PC-9 (cell line): Measurements from ENCODE around the gene LIPI. TPM values are rescaled to one million over a fixed set of nuclear protein-coding genes. Genes with fewer than 3 reads are reported as not detected.

Experiments
- BruUV-seq: library from RNA; stranded (reverse); fragments of 400-500 nt; replicated peaks from 2 replicates; lab custom pipeline; 2021; lab: Mats Ljungman, UMichigan
- CTCF ChIA-PET: fragments of 300-600 bp; sonication (Branson Sonifier 250); formaldehyde crosslinking; loops from one replicate; lab custom pipeline; 2022; ENCODE audit warnings: antibody characterized with exemption; lab: Charles Lee
- POLR2A ChIA-PET: fragments of 300-600 bp; sonication (Branson Sonifier 250); formaldehyde crosslinking; loops from one replicate; lab custom pipeline; 2022; ENCODE audit warnings: antibody characterized with exemption; ENCODE audit not compliant: unreplicated experiment; lab: Charles Lee
- DNase-seq, 2 experiments: peaks; one replicate each; pipeline versions ENCODE4 v3.0.0 to v3.0.0-alpha.2; 2015 to 2022; ENCODE audit warnings: mixed read lengths in 1 of 2
- H2AFZ ChIP-seq: fragments of 200-600 bp; sonication (generic); 2 replicates; pipeline ENCODE4 v1.8.1; 2017; ENCODE audit warnings: antibody characterized with exemption
- H3F3A ChIP-seq: fragments of 200-600 bp; sonication (generic); 2 replicates; pipeline ENCODE4 v1.8.1; 2017; ENCODE audit warnings: antibody characterized with exemption, mild to moderate bottlenecking, low read depth; ENCODE audit not compliant: insufficient read depth
- H3K27ac ChIP-seq: fragments of 200-600 bp; sonication (generic); 2 replicates; pipeline ENCODE4 v1.6.1; 2016; ENCODE audit warnings: mixed run types
- H3K27me3 ChIP-seq: fragments of 200-600 bp; sonication (generic); 2 replicates; pipeline ENCODE4 v1.6.1; 2016; ENCODE audit warnings: low read depth, mixed run types; ENCODE audit not compliant: insufficient read depth
- H3K36me3 ChIP-seq: fragments of 200-600 bp; sonication (generic); 2 replicates; pipeline ENCODE4 v1.6.1; 2016; ENCODE audit warnings: low read depth, mixed run types
- H3K4me1 ChIP-seq: fragments of 200-600 bp; sonication (generic); replicated peaks from 2 replicates; pipeline ENCODE4 v1.6.1; 2016; ENCODE audit warnings: mixed run types; ENCODE audit not compliant: insufficient read depth
- H3K4me2 ChIP-seq: fragments of 200-600 bp; sonication (generic); 2 replicates; pipeline ENCODE4 v1.6.1; 2017; ENCODE audit warnings: mixed run types
- H3K4me3 ChIP-seq: fragments of 200-600 bp; sonication (generic); 2 replicates; pipeline ENCODE4 v1.6.1; 2016; ENCODE audit warnings: mixed run types
- H3K79me2 ChIP-seq: fragments of 200-600 bp; sonication (generic); 2 replicates; pipeline ENCODE4 v1.6.1; 2017; ENCODE audit warnings: low read depth, mixed run types
- H3K9me2 ChIP-seq: fragments of 200-600 bp; sonication (generic); 2 replicates; pipeline ENCODE4 v1.8.1; 2017; ENCODE audit warnings: mild to moderate bottlenecking; ENCODE audit not compliant: insufficient read depth
- H3K9me3 ChIP-seq: fragments of 200-600 bp; sonication (generic); 2 replicates; pipeline ENCODE4 v1.8.1; 2016; ENCODE audit warnings: low read depth; ENCODE audit not compliant: insufficient read depth
- H4K20me1 ChIP-seq: fragments of 200-600 bp; sonication (generic); 2 replicates; pipeline ENCODE4 v1.8.1; 2017; ENCODE audit not compliant: insufficient read depth
- EZH2 ChIP-seq: fragments of 200-600 bp; sonication (generic); IDR thresholded peaks from 2 replicates; pipeline ENCODE4 v1.8.0; 2017; ENCODE audit warnings: antibody characterized with exemption, low read depth
- intact Hi-C: fragments of 100-400 bp; cut with micrococcal nuclease; formaldehyde crosslinking; loops from one replicate; pipeline ENCODE4 v1.10.0; 2022; ENCODE audit not compliant: unreplicated experiment
- total RNA-seq: library from RNA; stranded (reverse); gene quantifications from 2 replicates; pipeline ENCODE4 v1.2.3, GENCODE V29; 2021
- TF ChIP-seq, protein P1 (sequence below): fragments of 200-600 bp; sonication (generic); conservative IDR thresholded peaks from 2 replicates; pipeline ENCODE4 v1.6.1; 2017; ENCODE audit warnings: mixed run types, antibody characterized with exemption, mild to moderate bottlenecking, moderate library complexity

Gene LIPI
- total RNA-seq, 1 experiment from 2014 or later, result not detected

DNA sequence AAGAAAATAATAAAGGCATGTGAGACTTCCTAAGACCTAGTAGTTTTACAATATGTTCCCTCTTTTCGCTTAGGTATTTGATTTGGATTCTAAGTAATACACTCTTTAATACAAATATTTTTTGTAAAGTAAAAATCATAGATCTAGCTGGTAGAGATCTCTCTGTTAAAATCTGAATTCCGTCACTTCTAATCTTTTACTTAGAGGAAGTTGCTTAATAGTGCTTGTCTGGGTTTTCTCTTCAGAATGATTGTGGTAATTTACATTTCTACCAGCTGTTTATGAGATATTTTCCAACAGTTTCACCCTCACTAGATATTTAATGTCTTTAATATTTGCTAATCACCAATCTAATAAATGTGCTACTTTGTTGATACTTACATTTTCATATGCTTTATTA is 28.5 kb upstream of the LIPI start:
- Histone ChIP-seq H3K27ac (no peak overlapping the region), H3K36me3 (no peaks in the 10 kb centered on the region), H2AFZ (no peak overlapping the region), H3K4me3 (no peak overlapping the region), H3K9me3 (no peaks in the 10 kb centered on the region), H4K20me1 (no peaks in the 10 kb centered on the region), H3K4me1 (no peaks in the 10 kb centered on the region), H3K9me2 (no peaks in the 10 kb centered on the region), H3K79me2 (no peaks in the 10 kb centered on the region), H3K27me3 (no peaks in the 10 kb centered on the region), H3K4me2 (no peak overlapping the region), H3F3A (no peaks in the 10 kb centered on the region)
- TF ChIP-seq, protein P1, sequence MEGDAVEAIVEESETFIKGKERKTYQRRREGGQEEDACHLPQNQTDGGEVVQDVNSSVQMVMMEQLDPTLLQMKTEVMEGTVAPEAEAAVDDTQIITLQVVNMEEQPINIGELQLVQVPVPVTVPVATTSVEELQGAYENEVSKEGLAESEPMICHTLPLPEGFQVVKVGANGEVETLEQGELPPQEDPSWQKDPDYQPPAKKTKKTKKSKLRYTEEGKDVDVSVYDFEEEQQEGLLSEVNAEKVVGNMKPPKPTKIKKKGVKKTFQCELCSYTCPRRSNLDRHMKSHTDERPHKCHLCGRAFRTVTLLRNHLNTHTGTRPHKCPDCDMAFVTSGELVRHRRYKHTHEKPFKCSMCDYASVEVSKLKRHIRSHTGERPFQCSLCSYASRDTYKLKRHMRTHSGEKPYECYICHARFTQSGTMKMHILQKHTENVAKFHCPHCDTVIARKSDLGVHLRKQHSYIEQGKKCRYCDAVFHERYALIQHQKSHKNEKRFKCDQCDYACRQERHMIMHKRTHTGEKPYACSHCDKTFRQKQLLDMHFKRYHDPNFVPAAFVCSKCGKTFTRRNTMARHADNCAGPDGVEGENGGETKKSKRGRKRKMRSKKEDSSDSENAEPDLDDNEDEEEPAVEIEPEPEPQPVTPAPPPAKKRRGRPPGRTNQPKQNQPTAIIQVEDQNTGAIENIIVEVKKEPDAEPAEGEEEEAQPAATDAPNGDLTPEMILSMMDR, result no peak
- no peak for TF ChIP-seq EZH2
- DNase-seq, result no peak
- POLR2A ChIA-PET, result no interaction called here
- intact Hi-C loops, result no loop called here
- no TSS peak for BruUV-seq
- CTCF ChIA-PET, result no interaction called here

DNA sequence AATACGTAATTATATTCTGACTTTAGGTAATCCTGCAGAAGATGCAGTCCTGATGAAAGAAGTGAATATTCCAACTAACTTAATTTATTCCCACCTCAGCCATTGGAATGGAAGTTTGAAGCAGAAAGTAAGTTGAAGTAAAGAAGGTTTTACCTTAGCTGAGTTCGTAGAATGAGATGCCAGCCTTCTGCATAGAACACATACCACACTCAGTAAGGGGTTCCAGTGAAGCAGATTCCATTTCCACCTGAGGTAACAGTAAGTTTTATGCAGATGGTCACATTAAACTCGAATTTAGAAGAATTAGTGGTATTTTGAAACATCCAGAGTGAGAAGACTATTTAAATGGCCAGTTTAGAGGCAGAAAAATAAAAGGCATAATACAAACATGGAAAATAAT is 25.4 kb upstream of the LIPI start:
- Histone ChIP-seq H3K79me2 (no peaks in the 10 kb centered on the region), H3K36me3 (no peaks in the 10 kb centered on the region), H2AFZ (no peak overlapping the region), H3K4me2 (no peak overlapping the region), H3K27ac (no peak overlapping the region), H3F3A (no peaks in the 10 kb centered on the region), H3K9me3 (no peaks in the 10 kb centered on the region), H3K4me3 (no peak overlapping the region), H3K9me2 (no peaks in the 10 kb centered on the region), H3K27me3 (no peaks in the 10 kb centered on the region), H4K20me1 (no peaks in the 10 kb centered on the region), H3K4me1 (no peaks in the 10 kb centered on the region)
- no peak for DNase-seq
- intact Hi-C loops, result no loop called here
- POLR2A ChIA-PET, result no interaction called here
- CTCF ChIA-PET, result no interaction called here
- no TSS peak for BruUV-seq
- TF ChIP-seq, protein P1, result no peak
- no peak for TF ChIP-seq EZH2

DNA sequence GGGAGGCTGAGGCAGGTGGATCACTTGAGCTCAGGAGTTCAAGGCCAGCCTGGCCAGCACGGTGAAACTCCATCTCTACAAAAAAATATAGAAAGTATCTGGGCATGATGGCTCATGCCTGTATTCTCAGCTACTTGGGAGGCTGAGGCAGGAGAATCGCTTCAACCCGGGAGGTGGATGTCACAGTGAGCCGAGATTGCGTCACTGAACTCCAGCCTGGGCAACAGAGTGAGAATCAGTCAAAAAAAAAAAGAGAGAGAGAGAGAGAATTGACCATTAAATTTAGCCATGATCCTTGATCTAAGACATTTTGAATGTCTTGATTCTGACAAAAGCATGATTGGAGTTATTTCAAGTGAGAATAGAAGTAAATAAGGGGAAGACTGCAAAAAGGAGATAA is 24.3 kb upstream of the LIPI start:
- Histone ChIP-seq H3K9me2 (no peaks in the 10 kb centered on the region), H3F3A (no peaks in the 10 kb centered on the region), H4K20me1 (no peaks in the 10 kb centered on the region), H3K27ac (no peak overlapping the region), H3K79me2 (no peaks in the 10 kb centered on the region), H3K4me2 (no peak overlapping the region), H3K4me3 (no peak overlapping the region), H3K9me3 (no peaks in the 10 kb centered on the region), H3K36me3 (no peaks in the 10 kb centered on the region), H2AFZ (no peak overlapping the region), H3K27me3 (no peaks in the 10 kb centered on the region), H3K4me1 (no peaks in the 10 kb centered on the region)
- TF ChIP-seq EZH2, result no peak
- TF ChIP-seq, protein P1, result no peak
- ChIA-PET POLR2A (no interaction called here), CTCF (no interaction called here)
- no peak for DNase-seq
- no TSS peak for BruUV-seq
- intact Hi-C loops, result no loop called here
